ENCODE measurements around the gene KCNK1. TPM values are rescaled to one million over a fixed set of nuclear protein-coding genes. Genes with fewer than 3 reads are reported as not detected.

Gene KCNK1
- polyA plus RNA-seq, 1 donor (not counting 4 experiments of a cell fraction or from before 2014, with no cell fraction given), result 17.5 TPM

- TF ChIP-seq EZH2 (IDR thresholded peaks at IDR 0.05; ENCODE audit: low read length) (no peak), CTCF (optimal IDR thresholded peaks at IDR 0.05 in 1 of 3, IDR thresholded peaks at IDR 0.05 in 1 of 3, conservative IDR thresholded peaks at IDR 0.05 in 1 of 3; ENCODE audit: extremely low read depth in 1 of 3, insufficient read depth in 2 of 3, low read length in 3 of 3) (no peak)
- Histone ChIP-seq H3K4me1 (ENCODE audit: control insufficient read depth, extremely low read depth, insufficient read depth, low read length) (peaks cover 12% of the 10 kb centered on the region), H3K4me2 (ENCODE audit: control insufficient read depth, extremely low read depth, insufficient read depth, low read depth, low read length) (no peak overlapping the region), H3K79me2 (ENCODE audit: control insufficient read depth, insufficient read depth, low read length) (peaks cover 3% of the 10 kb centered on the region), H3K27me3 (ENCODE audit: control insufficient read depth, extremely low read depth, insufficient read depth, low read length) (no peaks in the 10 kb centered on the region), H3K9me3 (ENCODE audit: control insufficient read depth, low read depth, low read length) (no peaks in the 10 kb centered on the region), H3K36me3 (ENCODE audit: control insufficient read depth in 2 of 2, extremely low read depth in 1 of 2, insufficient read depth in 2 of 2, low read length in 2 of 2) (peaks cover 5 to 6% of the 10 kb centered on the region in 2 experiments), H3K4me3 (ENCODE audit: control insufficient read depth in 2 of 3, extremely low read depth in 1 of 3, insufficient read depth in 2 of 3, low read depth in 1 of 3, low read length in 3 of 3) (no peak overlapping the region), H3K9me1 (ENCODE audit: control insufficient read depth, extremely low read depth, insufficient read depth, low read length) (no peaks in the 10 kb centered on the region), H3K27ac (ENCODE audit: control insufficient read depth, insufficient read depth, low read length) (no peak overlapping the region), H2AFZ (ENCODE audit: control insufficient read depth, low read length) (no peak overlapping the region), H3K9ac (ENCODE audit: control insufficient read depth, extremely low read depth, insufficient read depth, low read length) (no peak overlapping the region), H4K20me1 (ENCODE audit: control insufficient read depth, extremely low read depth, insufficient read depth, low read length) (no peaks in the 10 kb centered on the region)
- FAIRE-seq (no peak), DNase-seq (ENCODE audit: low read depth, low spot score) (no peak)
- dilution Hi-C loops (cut with MboI; ENCODE audit: extremely low pct_ligation_motif_present, low sequenced_read_pairs), result no loop called here
Measured at GRCh38 chr1:233671286-233671685, 57.4 kb downstream of the KCNK1 start.

- no peaks in the 10 kb centered on the region for H3K9me3 ChIP-seq (ENCODE audit: control insufficient read depth, low read depth, low read length)
- no peaks in the 10 kb centered on the region for H4K20me1 ChIP-seq (ENCODE audit: control insufficient read depth, extremely low read depth, insufficient read depth, low read length)
- no peak overlapping the region for H3K4me2 ChIP-seq (ENCODE audit: control insufficient read depth, extremely low read depth, insufficient read depth, low read depth, low read length)
- no peak overlapping the region for H3K4me3 ChIP-seq (ENCODE audit: control insufficient read depth in 2 of 3, extremely low read depth in 1 of 3, insufficient read depth in 2 of 3, low read depth in 1 of 3, low read length in 3 of 3)
- H3K36me3 ChIP-seq (ENCODE audit: control insufficient read depth in 2 of 2, extremely low read depth in 1 of 2, insufficient read depth in 2 of 2, low read length in 2 of 2), result peaks cover 0 to 4% of the 10 kb centered on the region in 2 experiments
- H3K4me1 ChIP-seq (ENCODE audit: control insufficient read depth, extremely low read depth, insufficient read depth, low read length), result peaks cover 12% of the 10 kb centered on the region
- no peak overlapping the region for H3K27ac ChIP-seq (ENCODE audit: control insufficient read depth, insufficient read depth, low read length)
- TF ChIP-seq CTCF (optimal IDR thresholded peaks at IDR 0.05 in 1 of 3, IDR thresholded peaks at IDR 0.05 in 1 of 3, conservative IDR thresholded peaks at IDR 0.05 in 1 of 3; ENCODE audit: extremely low read depth in 1 of 3, insufficient read depth in 2 of 3, low read length in 3 of 3), result no peak
- TF ChIP-seq EZH2 (IDR thresholded peaks at IDR 0.05; ENCODE audit: low read length), result no peak
- no peaks in the 10 kb centered on the region for H3K79me2 ChIP-seq (ENCODE audit: control insufficient read depth, insufficient read depth, low read length)
- no peaks in the 10 kb centered on the region for H3K9me1 ChIP-seq (ENCODE audit: control insufficient read depth, extremely low read depth, insufficient read depth, low read length)
- H3K27me3 ChIP-seq (ENCODE audit: control insufficient read depth, extremely low read depth, insufficient read depth, low read length), result no peaks in the 10 kb centered on the region
- H3K9ac ChIP-seq (ENCODE audit: control insufficient read depth, extremely low read depth, insufficient read depth, low read length), result no peak overlapping the region
- no peak for FAIRE-seq
- no peak overlapping the region for H2AFZ ChIP-seq (ENCODE audit: control insufficient read depth, low read length)
- DNase-seq (ENCODE audit: low read depth, low spot score), result no peak
- dilution Hi-C loops (cut with MboI; ENCODE audit: extremely low pct_ligation_motif_present, low sequenced_read_pairs), result no loop called here
Measured at GRCh38 chr1:233672732-233673131, 58.8 kb downstream of the KCNK1 start.
